Tongue (tissue), 2 donors: ENCODE measurements around the gene OR10A2. TPM values are rescaled to one million over a fixed set of nuclear protein-coding genes. Genes with fewer than 3 reads are reported as not detected.
"Not testable (repeated sequence)": the region's sequence is repeated elsewhere in the genome, so short reads cannot be mapped to it uniquely, and the experiment has no call there.

Experiments used
- DNase-seq: peaks from one replicate; pipeline ENCODE4 v3.0.0-alpha.2; 2015
- total RNA-seq: library from RNA; depleted of rRNA; stranded (reverse); fragments of >200 nt; gene quantifications from one replicate; pipeline ENCODE4 v1.2.3, GENCODE V29; 2014

OR10A2 gene
- total RNA-seq, 1 donor from 2014 or later = not detected

- DNase-seq = not testable (repeated sequence)
Observed at GRCh38 chr11:6887711-6888110, 24.9 kb downstream of the OR10A2 start.

DNA sequence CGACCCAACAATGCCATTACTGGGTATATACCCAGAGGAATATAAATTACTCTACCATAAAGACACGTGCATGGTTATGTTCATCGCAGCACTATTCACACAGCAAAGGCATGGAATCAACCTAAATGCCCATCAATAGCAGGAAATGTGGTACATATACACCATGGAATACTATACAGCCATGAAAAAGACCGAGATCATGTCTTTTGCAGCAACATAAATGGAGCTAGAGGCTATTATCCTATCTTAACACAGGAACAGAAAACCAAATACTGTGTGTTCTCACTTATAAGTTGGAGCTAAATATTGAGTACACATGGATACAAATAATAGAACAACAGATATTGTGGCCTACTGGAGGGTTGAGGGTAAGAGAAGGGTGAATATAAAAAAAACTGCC, 26.0 kb downstream of the OR10A2 start:
- DNase-seq = no peak

DNA sequence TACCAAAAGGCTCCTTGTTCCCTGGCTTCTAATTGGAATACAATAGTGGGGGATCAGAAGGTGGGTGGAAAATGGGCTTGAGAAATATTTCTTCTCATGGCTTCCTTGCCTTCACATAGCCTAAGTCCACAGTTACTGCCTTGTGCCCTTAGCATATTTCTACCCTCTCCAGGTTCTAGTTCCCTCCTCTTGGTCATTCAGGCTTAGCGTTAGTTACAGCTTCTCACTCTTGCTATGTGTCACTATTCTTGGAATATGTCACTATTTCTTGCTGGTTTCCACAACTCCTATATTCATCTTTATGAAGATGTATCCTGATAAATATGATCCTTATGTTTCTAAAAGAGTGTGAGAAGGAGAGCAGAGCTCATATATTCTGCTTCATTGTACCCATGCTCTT, 27.0 kb downstream of the OR10A2 start:
- no peak for DNase-seq

DNA sequence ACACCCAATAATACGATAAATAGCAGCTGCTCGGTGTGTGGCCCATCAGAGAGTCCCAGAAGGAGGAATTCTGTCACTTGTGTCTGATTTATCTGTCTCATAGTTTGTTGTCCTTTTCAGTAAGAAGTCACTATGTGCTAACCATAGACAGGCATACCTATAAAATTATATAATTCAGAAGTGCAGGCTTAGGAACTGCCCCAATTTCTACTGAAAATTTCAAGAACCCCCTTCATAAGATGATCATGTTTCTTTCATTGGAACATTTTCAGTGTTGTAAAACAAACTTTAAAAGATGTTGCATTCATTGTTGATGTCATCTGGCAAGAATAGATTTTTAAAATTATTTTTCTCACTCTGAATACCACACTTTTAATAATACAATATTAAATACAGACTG, 29.5 kb downstream of the OR10A2 start, which contains the start of gene OR2D2:
Gene OR2D2 (minus strand): TSS at position 101 of the 400 bp plus-strand sequence. CDS start 0 bp downstream, at position 101.
- no peak for DNase-seq

DNA sequence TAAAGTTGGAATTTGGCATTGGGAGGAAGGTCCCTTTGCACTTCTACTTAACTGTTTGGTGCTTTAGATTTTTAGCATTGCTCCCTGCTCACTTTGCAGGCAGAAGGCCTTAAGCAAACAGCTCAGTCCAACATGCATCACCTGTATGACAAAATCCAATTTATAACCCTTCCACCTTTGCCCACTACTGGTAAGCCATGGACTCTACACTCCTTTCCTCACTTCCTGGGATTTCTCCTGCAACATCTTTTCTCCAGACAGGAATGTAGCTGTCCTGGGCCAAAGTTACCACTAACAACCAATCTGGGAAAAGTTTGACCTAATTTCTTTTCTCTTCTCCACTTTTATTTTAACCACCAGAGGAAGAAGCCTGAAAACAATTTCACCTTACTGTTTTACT, 31.2 kb downstream of the OR10A2 start:
- no peak for DNase-seq

DNA sequence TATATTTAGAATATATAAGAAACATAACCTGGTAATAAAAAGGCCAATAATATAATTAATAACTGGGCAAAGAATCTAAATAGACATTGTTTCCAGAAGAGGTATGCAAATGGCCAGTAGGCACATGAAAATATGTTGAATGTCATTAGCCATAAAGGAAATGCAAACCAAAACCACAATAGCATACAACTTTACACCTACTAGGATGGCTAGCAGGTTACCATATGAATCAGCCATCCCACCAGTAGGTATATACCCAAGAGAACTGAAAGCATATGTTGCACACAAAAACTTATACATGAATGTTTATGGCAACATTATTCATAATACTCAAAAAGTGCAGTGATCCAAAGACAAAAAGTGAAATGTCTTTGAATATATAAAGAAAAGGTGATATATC, 32.2 kb downstream of the OR10A2 start:
- no peak for DNase-seq

DNA sequence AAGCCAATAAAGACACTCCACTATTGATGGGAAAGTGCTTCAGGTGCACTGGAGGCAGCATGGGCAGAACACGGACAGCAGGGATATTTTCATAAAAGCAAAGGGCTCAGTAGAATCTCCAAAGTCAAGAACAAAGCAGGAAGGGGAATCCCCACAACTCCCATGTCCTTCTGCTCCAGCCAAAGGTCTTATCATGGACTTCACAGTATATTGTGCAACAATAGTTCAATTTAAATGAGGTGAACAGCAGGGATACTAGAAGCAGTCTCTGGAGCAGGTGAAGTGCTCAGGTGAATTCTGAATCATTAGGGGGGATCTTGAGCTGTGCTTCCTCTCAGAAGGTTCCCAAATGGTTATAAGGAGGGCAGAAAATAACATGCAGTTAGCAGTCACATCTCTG, 36.1 kb downstream of the OR10A2 start:
- no peak for DNase-seq

- DNase-seq = no peak
Observed at GRCh38 chr11:6900327-6900999, 37.6 kb downstream of the OR10A2 start.

DNA sequence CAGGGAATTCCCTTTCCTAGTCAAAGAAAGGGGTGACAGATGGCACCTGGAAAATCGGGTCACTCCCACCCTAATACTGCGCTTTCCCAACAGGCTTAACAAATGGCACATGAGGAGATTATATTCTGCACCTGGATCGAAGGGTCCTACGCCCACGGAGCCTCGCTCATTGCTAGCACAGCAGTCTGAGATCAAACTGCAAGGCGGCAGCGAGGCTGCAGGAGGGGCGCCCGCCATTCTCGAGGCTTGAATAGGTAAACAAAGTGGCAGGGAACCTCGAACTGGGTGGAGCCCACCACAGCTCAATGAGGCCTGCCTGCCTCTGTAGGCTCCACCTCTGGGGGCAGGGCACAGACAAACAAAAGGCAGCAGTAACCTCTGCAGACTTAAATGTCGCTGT, 41.9 kb downstream of the OR10A2 start:
- DNase-seq = not testable (repeated sequence)

DNA sequence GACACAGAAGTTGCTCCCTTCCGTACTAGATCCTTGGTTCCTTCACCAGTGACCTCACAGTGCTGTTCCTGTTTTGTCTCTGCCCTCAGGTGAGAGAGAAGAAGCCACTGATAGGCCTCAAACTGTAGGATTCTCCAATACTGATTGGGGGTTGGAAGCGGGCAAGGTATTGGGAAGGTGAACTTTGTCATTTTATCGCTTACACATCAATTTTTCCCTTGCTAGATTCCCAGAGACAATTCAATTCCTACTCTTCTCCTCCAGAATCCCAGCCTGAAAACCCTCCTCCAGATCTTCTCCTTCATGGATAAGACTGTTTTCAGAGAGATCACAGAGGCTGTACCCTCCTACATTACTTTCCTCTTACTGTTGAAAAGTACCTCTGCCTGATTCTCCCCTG, 48.5 kb downstream of the OR10A2 start:
- DNase-seq = no peak

- no peak for DNase-seq
Observed at GRCh38 chr11:6911948-6912347, 49.1 kb downstream of the OR10A2 start.

GRCh38 chr11:6919698-6920097, 56.8 kb downstream of the OR10A2 start:
- no peak for DNase-seq

- no peak for DNase-seq
Observed at GRCh38 chr11:6920702-6921101, 57.8 kb downstream of the OR10A2 start, which contains the start of gene OR2D3. OR2D3 (plus strand) TSS chr11:6921002; CDS start chr11:6921002, 0 bp downstream.

Other genes starting within 250 kb of the OR10A2 start
- gene TPP1, start 243.6 kb upstream of the OR10A2 start, total RNA-seq = 59.9 TPM
- 64.6 TPM for gene DCHS1, start 207.2 kb upstream of the OR10A2 start, total RNA-seq
- 29.2 TPM for gene MRPL17, start 179.7 kb upstream of the OR10A2 start, total RNA-seq
- not detected for gene OR2AG2, start 91.1 kb upstream of the OR10A2 start, total RNA-seq
- gene OR2AG1, start 80.0 kb upstream of the OR10A2 start, total RNA-seq = not detected
- gene OR6A2, start 63.4 kb upstream of the OR10A2 start, total RNA-seq = 0.10 TPM
- gene OR10A5, start 17.4 kb upstream of the OR10A2 start, total RNA-seq = not detected
- not detected for gene OR10A4, start 13.6 kb downstream of the OR10A2 start, total RNA-seq
- gene OR2D2, start 29.4 kb downstream of the OR10A2 start, total RNA-seq = not detected
- gene OR2D3, start 57.9 kb downstream of the OR10A2 start, total RNA-seq = not detected
- 0.51 TPM for gene ZNF215, start 63.4 kb downstream of the OR10A2 start, total RNA-seq
- 3.7 TPM for gene ZNF214, start 157.3 kb downstream of the OR10A2 start, total RNA-seq
- 0.21 TPM for gene NLRP14, start 157.4 kb downstream of the OR10A2 start, total RNA-seq
- not detected for gene RBMXL2, start 225.9 kb downstream of the OR10A2 start, total RNA-seq